IPS-11a (cell line): ENCODE results near the gene ADAM12.
"Not testable (repeated sequence)": the region's sequence is repeated elsewhere in the genome, so short reads cannot be mapped to it uniquely, and the experiment has no call there.

Source experiments
- H3K4me3 ChIP-seq: one replicate; pipeline ENCODE4 v1.5.1; 2013; ENCODE audit warnings: low read depth, low read length, control low read depth

Gene ADAM12

DNA sequence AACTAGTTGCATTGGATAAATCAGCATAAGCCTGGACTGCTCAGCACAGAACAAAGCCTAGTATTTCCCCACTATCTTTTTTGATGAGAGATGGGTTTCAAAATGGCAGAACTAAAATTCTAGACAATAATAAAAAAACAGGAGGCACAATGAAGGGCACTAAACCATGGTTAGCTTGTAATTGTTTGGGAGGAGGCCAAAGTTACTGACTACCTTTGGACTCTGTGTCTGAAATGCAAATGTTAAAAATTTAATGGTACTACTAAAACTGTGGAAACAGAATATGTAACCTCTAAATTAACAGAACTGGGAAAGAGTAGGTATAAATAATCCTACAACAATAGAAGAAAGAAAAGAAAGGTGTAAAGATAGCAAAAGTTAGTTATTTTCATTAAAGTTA is 13.0 kb downstream of the ADAM12 start:
- no peak overlapping the region for H3K4me3 ChIP-seq

GRCh38 chr10:126374435-126374834 is 13.8 kb downstream of the ADAM12 start:
- H3K4me3 ChIP-seq, result no peak overlapping the region

DNA sequence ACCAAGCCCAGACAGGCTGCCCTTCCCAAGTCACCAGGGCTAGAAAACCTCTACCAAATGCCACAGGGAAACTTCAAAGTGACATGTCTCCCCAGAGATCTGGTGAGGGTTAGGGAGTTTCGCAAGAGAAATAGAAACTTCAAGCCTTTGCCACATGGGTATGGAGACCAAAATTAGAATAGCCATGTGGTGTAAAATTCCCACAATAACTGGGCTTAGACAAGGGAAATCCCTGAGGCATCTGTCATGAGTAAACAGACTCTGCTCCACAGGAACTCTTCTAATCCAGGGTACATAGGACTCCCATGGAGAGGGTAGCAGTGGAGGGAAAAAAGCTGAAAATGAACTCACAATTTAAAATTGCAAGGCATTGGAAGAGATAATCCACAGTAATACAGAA is 14.3 kb downstream of the ADAM12 start:
- H3K4me3 ChIP-seq, result no peak overlapping the region

- no peak overlapping the region for H3K4me3 ChIP-seq
These were observed 15.1 kb downstream of the ADAM12 start for GRCh38 chr10:126373147-126373546.

DNA sequence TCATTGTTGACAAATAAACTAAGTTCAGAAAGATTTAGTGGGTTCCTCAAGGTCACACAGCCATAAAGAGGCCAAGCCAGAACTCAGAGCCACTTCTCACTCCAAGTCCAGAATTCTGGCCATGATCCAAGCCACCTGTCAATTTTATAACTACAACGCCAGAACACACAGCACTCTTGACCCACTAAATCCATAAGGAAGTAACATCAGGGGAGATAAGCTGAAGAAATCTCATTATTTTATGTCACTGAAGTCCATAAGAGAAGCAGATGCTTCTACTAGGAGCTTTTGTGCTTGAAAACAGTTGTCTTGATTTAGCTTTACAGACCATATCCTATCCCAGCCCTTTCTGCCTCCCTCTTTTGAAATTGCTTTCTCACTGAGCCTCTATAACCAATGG is 15.9 kb downstream of the ADAM12 start:
- H3K4me3 ChIP-seq, result no peak overlapping the region

- H3K4me3 ChIP-seq, result no peak overlapping the region
These were observed 19.1 kb downstream of the ADAM12 start for GRCh38 chr10:126369125-126369710.

GRCh38 chr10:126357169-126357568 is 31.1 kb downstream of the ADAM12 start:
- H3K4me3 ChIP-seq, result no peak overlapping the region

DNA sequence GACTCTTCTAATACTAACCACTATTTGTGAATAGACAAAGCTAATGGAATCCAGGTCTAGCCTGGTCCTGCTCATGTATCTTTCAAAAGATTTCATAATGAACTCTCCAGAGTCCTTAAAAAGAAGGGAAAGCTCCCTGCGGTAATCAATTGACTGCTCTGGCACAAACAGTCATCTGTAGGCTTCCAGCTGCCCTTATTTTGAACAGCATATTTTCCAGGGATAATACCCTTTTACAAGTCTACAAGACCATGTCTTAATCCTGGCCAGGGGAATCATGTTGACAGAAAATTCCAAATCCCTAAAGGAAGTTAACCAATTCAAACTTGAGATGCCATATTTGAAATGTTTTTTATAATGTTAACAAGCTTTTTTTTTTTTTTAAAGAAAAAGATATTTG is 34.6 kb downstream of the ADAM12 start:
- no peak overlapping the region for H3K4me3 ChIP-seq

DNA sequence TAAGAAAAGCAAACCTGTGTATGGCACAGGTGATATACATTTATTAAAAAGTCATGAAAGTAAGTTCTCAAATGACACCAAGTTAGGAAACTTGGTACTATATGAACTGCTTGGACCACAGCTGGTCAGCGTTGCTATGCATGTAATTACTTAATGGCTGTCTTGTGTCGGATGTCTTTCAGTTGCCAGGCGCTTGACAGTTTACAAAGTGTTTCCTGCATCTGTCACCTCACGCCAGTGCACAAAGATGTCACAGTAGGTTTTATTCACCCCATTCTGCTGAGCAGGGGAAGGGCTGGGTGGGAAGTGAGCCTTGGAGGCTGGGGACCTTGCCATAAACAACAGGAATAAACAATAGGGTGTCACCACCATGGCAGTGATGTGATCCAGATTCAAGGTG is 35.8 kb downstream of the ADAM12 start:
- no peak overlapping the region for H3K4me3 ChIP-seq

GRCh38 chr10:126351021-126351420 is 37.3 kb downstream of the ADAM12 start:
- H3K4me3 ChIP-seq, result no peak overlapping the region

- H3K4me3 ChIP-seq, result no peak overlapping the region
These were observed 37.9 kb downstream of the ADAM12 start for GRCh38 chr10:126350216-126350992.

DNA sequence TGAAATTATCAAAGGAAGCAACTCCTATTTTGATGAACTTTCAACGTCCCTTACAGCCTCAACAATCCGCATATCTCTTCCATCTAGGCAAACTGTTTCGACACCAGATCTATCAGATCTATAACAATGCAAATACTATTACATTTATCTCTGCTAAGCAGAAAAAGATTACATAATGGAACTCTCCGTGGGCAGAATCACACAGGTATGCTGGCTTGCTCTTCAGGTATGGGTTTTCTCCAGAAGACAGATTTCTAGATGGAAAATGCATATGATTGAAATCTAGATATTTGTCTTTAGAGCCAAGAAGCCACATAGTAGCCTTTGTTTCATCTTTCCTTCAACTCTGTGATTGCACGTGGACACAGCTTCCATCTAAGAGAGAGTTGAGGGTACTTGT is 38.6 kb downstream of the ADAM12 start:
- H3K4me3 ChIP-seq, result no peak overlapping the region

- no peak overlapping the region for H3K4me3 ChIP-seq
These were observed 39.2 kb downstream of the ADAM12 start for GRCh38 chr10:126349101-126349500.

DNA sequence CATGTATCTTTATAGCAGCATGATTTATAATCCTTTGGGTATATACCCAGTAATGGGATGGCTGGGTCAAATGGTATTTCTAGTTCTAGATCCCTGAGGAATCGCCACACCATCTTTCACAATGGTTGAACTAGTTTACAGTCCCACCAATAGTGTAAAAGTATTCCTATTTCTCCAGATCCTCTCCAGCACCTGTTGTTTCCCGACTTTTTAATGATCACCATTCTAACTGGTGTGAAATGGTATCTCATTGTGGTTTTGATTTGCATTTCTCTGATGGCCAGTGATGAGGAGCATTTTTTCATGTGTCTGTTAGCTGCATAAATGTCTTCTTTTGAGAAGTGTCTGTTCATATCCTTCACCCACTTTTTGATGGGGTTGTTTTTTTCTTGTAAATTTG is 44.8 kb downstream of the ADAM12 start:
- not testable (repeated sequence) for H3K4me3 ChIP-seq

DNA sequence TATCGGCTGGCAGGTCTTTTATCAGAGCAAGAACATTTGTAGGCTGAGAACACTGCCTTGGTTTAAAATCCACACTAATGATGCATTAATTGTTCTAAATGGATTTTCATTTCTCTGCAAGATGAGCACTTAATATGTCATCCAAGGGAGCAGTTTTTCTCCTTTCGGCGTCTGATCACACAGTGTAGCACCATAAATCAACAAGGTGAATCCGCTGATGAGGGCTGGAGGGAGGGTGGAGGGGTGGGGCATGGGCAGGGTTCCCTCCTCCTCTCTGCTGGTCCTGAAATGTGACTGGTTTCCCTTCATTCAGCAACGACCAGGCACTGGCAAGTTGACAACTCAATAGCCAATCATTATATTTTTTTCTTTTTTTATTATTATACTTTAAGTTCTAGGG is 45.6 kb downstream of the ADAM12 start:
- no peak overlapping the region for H3K4me3 ChIP-seq

DNA sequence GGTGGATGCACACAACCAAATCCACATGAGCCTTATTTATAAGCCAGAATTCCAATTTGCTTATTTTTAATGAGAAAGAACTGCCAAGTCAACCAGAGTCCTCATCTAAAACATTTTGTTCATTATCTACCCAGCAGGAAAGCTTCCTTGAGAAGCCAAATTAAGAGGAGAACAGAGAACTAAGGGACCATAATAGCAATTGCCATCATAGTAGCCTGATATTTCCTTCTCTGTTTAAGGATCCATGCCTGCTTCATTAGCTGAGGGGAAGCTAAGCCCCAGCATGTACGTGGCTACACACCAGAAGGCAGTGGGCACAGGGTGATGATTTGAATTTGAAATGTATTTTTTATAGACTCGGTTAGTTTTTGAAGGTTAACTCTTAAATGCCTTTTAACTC is 46.8 kb downstream of the ADAM12 start:
- no peak overlapping the region for H3K4me3 ChIP-seq

DNA sequence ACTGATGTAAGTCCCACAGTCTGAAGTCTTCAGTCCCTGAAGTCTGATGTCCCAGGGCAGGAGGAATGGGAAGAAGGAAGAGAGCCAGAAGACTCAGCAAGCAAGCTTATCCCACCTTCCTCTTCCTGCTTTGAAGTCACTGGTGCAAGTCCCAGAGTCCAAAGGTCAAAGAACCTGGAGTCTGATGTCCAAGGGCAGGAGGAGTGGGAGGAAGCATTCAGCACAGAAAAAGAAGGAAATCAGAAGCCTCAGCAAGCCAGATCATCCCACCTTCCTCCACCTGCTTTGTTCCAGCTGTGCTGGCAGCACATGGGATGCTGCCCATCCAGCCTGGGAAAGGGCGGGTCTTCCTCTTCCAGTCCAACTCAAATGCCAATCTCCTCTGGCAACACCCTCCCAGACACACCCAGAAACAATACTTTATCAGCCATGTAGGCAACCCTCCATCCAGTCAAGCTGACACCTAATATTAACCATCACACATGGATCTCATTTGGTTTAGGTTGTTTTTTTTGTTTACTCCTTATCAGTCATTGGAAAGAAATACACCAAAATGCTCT is 50.9 kb downstream of the ADAM12 start:
- no peak overlapping the region for H3K4me3 ChIP-seq

- no peak overlapping the region for H3K4me3 ChIP-seq
These were observed 51.5 kb downstream of the ADAM12 start for GRCh38 chr10:126336801-126337200.

DNA sequence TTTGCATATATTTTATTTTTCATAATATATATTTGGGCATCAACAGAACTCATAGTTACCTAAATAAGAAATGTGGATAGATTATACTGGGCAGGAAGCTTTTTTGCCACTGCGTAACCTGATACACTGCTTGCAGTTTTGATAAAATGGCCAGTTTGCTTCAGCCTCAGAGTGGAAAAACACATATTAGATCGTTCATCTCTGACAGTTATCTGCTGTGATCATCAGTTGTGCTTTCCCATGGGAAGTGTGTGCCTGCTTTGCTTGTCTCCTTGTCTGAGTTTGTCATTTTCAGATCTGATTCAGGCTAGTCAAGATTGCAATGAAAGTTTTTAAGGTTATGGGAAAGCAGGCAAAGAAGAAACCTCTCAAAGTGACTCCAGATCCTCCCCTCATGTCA is 54.0 kb downstream of the ADAM12 start:
- H3K4me3 ChIP-seq, result no peak overlapping the region

- no peak overlapping the region for H3K4me3 ChIP-seq
These were observed 55.7 kb downstream of the ADAM12 start for GRCh38 chr10:126332576-126332975.

DNA sequence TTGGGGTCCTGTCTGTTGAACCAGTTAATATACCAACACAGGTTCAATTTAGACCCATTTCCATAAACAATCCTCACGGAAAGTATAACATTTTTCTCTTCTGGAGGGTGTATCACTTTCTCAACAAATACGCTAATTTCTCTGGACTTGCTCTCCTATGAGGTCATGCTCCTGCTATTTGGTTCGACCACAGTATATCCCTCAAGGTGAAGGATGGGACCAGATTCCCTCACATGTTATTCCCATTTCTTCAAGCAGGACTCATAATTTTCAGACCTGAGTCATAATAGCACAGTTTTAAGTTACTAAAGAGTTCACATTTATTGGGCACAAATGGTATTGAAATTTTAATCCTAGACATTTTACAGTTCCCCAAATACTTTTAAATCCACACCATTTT is 57.2 kb downstream of the ADAM12 start:
- no peak overlapping the region for H3K4me3 ChIP-seq

DNA sequence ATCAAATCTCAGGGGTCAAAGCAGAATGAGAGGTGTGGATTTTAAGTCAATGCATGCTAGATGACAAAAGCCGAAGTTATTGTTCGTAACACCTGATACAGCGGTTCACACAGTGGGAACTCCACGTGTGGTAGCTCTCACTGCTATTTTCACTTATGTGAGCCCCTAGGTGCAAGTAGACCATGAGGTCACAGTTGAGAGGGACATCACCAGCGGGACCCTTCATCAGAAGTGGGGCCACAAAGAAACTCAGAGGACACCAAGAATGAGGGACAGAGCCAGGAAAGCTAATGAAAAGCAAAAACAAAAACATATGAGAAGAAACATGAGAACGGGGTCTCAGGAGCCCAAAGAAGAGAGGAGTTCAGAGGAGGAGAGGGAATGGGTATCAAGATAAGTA is 63.5 kb downstream of the ADAM12 start:
- H3K4me3 ChIP-seq, result no peak overlapping the region

- H3K4me3 ChIP-seq, result no peak overlapping the region
These were observed 66.8 kb downstream of the ADAM12 start for GRCh38 chr10:126321440-126321839.
